AG09319 (cell line): ENCODE data around the gene GREB1L.

Experiments used
- DNase-seq: peaks from one replicate; pipeline ENCODE4 v3.0.0-alpha.2; 2010; ENCODE audit warnings: low read depth; ENCODE audit errors: extremely low read depth
- CTCF ChIP-seq: IDR thresholded peaks from 2 replicates; pipeline ENCODE4 v1.5.1; 2011; ENCODE audit warnings: low read depth, mild to moderate bottlenecking, inconsistent platforms, low read length, moderate library complexity

Gene GREB1L

GRCh38 chr18:21452796-21453510 lies 210.9 kb downstream of the GREB1L start:
- TF ChIP-seq CTCF, result no peak
- no peak for DNase-seq

GRCh38 chr18:21453511-21453901 lies 211.5 kb downstream of the GREB1L start:
- DNase-seq, result no peak
- TF ChIP-seq CTCF, result no peak

- no peak for DNase-seq
- TF ChIP-seq CTCF, result no peak
Observed at GRCh38 chr18:21454725-21455124, 212.7 kb downstream of the GREB1L start.

GRCh38 chr18:21456428-21457178 lies 214.6 kb downstream of the GREB1L start:
- no peak for DNase-seq
- no peak for TF ChIP-seq CTCF

- TF ChIP-seq CTCF, result no peak
- no peak for DNase-seq
Observed at GRCh38 chr18:21457179-21457535, 215.1 kb downstream of the GREB1L start.

- no peak for TF ChIP-seq CTCF
- no peak for DNase-seq
Observed at GRCh38 chr18:21458310-21458709, 216.3 kb downstream of the GREB1L start.

GRCh38 chr18:21458788-21459187 lies 216.8 kb downstream of the GREB1L start:
- no peak for DNase-seq
- TF ChIP-seq CTCF, result no peak
